GM18508 (cell line): Measurements from ENCODE around the gene CCNB1.
"Not testable (repeated sequence)": the region's sequence is repeated elsewhere in the genome, so short reads cannot be mapped to it uniquely, and the experiment has no call there.

Source experiments
- ATAC-seq: cut with Tn5 transposase; IDR thresholded peaks from one replicate; pipeline ENCODE4 v1.9.1; 2021; ENCODE audit warnings: moderate number of reproducible peaks; ENCODE audit not compliant: insufficient read depth, unreplicated experiment

Gene CCNB1

DNA sequence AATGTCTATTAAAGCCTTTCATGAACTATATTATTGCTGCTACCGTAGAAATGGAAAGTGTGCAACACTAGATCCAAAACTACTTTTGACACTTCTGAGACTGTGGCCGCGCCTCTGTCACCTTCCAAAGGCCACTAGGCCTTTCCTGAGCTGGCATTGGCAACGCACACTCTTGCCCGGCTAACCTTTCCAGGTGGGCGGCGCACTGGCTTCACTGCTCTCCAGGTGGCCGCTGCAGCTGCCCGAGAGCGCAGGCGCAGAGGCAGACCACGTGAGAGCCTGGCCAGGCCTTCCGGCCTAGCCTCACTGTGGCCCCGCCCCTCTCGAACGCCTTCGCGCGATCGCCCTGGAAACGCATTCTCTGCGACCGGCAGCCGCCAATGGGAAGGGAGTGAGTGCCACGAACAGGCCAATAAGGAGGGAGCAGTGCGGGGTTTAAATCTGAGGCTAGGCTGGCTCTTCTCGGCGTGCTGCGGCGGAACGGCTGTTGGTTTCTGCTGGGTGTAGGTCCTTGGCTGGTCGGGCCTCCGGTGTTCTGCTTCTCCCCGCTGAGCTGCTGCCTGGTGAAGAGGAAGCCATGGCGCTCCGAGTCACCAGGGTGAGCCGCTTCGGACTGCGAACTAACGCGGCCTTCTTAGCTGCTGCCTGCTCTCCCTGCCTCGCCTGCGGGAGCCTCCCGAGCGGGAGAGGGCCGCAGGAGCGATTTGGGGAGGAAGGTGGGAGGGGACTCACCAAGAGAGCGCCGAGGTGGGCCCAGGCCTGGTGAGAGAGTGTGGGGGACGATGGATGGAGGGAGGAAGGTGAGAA, at the start of gene CCNB1:
CCNB1 (plus strand) TSS at position 465 of the 807 bp plus-strand sequence; CDS start at position 578, 113 bp downstream.
- ATAC-seq, result peak; percentile 96

DNA sequence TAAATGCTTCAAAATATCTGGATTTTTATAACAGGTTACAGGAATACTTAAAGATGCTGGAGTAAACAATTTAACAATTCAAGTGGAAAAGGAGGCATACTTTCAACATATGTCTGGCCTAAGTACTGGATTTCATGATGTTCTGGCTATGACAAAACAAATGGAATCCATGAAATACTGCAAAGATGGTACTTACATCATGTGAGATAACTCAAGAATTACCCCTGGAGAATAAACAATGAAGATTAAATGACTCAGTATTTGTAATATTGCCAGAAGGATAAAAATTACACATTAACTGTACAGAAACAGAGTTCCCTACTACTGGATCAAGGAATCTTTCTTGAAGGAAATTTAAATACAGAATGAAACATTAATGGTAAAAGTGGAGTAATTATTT, 37.5 kb upstream of the CCNB1 start:
- no peak for ATAC-seq

DNA sequence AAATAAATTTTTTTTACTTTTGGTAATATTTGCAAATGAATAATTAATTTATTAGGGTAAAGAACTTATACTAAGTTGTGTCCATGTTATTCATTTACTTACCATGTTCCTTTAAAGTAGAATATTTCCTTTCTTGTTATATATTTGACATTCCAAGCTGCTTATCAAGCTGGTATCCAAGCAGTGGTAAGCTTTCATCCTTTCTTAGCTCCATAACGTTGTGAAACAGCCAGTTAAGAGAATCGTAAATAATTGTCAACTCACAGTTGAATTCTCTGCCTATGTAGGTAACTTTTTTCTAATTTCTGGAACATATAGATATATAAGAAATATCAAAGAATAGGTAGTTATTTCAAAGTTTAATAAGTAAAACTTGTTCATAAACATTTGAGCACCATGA, 36.7 kb upstream of the CCNB1 start:
- no peak for ATAC-seq

DNA sequence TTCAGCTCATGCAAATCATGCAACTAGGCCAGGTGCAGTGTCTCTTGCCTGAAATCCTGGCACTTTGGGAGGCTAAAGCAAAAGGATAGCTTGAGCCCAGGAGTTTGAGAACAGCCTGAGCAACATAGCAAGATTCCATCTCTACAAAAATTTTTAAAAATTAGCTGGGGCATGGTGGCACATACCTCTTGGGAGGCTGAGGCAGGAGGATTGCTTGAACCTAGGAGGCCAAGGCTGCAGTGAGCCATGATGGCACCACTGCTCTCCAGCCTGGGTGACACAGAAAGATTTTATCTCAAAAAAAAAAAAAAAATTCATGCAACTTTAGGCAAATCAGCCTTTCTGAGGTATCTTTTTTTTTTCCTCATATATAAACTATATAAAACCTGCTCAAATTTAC, 35.6 kb upstream of the CCNB1 start:
- ATAC-seq, result no peak

DNA sequence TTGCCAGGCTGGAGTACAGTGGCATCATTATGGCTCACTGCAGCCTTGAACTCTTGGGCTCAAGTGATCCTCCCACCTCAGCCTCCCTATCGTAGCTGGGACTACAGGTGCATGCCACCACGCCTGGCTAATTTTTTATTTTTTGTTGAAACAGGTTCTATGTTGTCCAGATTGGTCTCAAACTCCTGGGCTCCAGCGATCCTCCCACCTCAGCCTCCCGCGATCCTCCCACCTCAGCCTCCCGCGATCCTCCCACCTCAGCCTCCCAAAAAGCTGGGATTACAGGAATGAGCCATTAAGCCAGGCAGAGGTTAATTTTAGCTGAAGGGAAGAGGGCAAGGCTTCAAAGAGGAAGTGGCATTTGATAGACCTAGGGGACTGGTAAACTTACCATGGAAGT, 32.8 kb upstream of the CCNB1 start:
- ATAC-seq, result no peak

DNA sequence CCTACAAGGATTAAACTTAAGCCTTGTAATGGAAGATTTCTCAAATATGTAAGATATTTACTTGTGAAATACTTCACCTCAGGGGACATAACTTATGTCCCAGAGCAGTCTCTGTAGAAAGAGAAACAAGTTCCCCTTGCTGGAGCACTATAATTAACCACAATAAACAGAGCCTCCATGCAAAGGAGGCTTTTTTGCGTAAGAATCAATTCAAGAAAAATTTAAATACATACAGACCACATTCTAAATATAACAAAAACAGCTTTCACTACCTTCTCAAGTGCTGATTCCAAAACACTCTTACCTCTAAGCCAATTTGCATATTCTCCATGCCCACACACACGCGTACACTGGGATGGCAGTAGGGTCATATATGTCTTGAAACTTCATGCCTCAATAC, 30.7 kb upstream of the CCNB1 start:
- peak; percentile 76 for ATAC-seq

DNA sequence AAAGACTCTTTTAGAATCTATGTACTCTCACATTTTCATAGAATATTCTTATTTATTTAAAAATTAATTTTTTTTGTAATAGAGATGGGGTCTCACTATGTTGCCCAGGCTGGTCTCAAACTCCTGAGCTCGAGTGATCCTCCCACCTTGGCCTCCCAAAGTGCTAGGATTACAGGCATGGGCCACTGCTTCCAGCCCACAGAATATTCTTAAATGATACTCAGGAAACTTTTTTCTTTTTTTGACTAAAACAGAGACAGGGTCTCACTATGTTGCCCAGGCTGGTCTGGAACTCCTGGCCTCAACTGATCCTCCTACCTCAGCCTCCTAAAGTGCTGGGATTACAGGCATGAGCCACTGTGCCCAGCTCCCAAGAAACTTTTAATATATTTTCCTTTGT, 29.7 kb upstream of the CCNB1 start:
- ATAC-seq, result not testable (repeated sequence)

DNA sequence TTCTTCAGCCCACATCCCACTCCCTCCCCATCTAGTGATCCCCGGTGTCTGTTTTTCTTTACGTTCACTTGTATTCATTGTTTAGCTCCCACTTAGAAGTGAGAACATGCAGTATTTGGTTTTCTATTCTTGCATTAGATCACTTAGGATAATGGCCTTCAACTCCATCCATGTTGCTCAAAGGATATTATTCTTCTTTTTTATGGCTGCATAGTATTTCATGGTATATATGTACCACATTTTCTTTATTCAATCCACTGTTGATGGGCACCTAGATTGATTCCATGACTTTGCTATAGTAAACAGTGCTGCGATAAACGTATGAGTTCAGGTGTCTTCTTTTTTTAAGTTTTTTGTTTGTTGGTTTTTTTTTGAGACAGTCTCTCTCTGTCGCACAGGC, 29.1 kb upstream of the CCNB1 start:
- no peak for ATAC-seq

DNA sequence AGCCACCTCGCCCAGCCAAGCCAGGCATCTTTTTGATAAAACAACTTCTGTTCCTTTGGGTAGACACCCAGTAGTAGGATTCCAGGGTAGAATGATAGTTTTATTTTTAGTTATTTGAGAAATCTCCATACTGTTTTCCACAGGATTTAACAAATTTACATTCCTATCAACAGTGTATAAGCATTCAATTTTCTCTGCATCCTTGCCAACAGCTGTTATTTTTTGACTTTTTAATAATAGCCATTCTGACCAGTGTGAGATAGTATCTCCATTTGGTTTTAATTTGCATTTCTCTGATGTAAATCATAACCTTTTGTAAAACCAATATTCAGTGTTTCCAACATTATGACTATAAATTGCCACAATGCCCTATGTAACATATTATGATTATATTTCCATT, 28.2 kb upstream of the CCNB1 start:
- no peak for ATAC-seq

DNA sequence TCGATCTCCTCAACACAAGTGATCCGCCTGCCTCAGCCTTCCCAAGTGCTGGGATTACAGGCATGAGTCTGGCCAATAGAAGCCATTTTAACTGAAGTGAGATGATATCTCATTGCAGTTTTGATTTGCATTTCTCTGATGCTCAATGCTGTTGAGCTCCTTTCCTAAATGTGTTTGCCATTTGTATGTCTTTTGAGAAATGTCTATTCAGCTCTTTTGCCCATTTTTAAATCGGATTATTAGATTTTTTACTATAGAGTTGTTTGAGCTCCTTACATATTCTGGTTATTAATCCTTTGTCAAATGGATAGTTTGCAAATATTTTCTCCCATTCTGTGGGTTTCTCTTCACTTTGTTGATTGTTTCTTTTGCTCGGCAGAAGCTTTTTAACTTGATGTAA, 26.7 kb upstream of the CCNB1 start:
- not testable (repeated sequence) for ATAC-seq

DNA sequence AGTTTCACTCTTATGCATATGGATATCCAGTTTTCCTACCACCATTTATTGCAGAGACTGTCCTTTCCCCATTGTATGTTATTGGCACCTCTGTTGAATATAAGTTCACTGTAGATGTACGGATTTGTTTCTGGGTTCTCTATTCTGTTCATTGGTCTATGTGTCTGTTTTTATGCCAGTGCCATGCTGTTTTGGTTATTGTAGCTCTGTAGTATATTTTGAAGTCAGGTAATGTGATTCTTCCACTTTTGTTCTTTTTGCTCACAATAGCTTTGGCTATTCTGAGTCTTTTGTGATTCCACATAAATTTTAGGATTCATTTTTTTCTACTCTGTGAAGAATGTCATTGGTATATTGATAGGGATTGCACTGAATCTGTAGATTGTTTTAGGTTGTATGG, 26.1 kb upstream of the CCNB1 start:
- ATAC-seq, result no peak

DNA sequence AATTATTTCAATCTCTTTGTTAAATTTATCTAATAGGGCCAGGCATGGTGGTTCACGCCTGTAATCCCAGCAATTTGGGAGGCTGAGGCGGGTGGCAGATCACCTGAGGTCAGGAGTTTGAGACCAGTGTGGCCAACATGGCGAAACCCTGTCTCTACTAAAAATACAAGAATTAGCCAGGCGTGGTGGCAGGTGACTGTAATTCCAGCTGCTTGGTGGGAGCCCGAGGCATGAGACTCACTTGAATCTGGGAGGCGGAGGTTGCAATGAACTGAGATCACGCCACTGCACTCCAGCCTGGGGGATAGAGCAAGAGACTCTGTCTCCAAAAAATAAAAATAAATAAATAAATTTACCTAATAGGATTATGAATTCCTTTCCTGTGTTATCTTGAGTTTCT, 18.4 kb upstream of the CCNB1 start:
- ATAC-seq, result not testable (repeated sequence)

DNA sequence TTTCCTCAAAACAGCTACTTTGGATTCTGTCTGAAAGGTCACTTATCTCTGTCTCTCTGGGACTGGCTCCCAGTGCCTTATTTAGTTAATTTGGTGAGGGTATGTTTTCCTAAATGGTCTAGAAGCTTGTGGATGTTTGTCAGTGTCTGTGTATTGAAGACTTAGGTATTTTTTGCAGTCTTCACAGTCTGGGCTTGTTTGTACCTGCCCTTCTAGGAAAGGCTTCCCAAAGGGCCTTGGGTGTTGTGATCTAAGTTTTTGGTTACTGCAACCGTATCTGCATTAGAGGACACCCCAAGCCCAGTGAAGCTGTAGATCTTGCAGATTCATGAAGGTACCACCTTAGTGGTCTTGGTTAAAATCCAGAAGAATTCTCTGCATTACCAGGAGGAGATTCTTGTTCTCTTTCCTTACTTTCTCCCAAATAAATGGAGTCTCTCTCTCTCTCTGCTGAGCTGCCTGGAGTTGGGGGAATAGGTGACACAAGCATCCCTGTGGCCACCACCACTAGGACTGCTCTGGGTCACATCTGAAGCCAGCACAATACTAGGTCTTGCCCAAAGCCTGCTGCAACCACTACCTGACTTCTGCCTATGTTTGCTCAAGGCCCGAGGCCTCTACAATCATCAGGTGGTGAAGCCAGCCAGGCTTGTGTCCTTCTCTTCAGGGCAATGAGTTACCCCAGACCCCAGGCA, 17.8 kb upstream of the CCNB1 start:
- no peak for ATAC-seq

DNA sequence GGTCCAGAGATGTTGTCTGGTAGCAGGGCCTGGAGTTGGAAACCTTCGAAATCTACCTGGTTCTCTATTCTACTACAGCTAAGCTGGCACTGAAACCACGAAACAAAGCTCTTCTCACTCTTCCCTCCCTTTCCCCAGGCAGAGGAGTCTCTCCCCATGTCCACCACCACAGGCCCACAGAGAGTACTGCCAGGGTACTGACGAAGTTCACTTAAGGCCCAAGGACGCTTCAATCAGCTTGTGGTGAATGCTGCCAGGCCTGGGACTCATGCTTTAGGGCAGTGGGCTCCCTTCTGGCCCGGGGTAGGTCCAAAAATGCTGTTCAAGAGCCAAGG, 17.3 kb upstream of the CCNB1 start:
- ATAC-seq, result no peak

DNA sequence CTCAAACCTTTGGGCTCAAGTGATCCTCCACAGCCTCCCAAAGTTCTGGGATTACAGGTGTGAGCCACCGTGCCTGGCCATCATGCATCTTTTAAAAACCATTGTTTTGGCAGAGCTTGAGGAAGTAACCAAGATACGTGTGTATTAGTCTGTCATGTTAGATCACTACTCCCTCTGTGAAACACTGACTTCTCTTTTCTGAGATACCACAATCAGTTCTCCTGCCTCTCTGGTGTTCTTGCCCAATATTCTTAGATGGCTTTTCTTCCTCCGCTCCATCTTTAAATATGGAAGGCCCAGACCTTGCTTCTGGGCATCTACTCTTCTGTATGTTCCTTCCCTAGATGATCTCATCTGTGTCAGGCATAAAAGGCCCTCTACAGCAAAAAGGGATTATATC, 14.2 kb upstream of the CCNB1 start:
- ATAC-seq, result no peak

DNA sequence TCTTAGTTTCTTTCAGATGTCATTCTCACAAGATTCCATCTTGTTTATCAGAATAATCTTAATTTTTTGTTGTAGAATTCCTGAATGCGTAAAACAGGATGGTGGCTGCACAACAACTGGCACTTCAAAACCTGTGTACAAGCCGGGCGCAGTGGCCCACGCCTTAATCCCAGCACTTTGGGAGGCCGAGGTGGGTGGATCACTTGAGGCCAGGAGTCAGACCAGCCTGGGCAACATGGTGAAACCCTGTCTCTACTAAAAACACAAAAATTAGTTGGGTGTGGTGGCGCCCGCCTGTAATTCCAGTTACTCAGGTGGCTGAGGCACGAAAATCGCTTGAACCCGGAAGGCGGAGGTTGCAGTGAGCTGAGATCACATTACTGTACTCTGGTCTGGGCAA, 10.5 kb upstream of the CCNB1 start:
- ATAC-seq, result no peak

DNA sequence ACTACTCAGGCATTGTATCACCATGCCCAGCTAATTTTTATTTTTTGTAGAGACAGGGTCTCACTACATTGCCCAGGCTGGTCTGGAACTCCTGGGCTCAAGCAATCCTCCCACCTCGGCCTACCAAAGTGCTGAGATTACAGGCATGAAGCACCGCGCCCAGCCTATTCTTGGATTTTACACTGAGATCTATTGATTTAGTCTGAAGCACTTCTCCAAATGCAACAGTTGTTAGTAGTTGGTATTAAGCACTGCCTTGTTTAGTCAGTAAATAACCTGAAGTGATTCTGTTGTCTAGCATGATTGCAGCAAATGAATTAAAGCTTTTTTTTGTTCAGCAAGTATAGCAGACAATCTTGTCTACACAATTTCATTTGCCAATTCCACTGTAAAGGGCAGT, 8.9 kb upstream of the CCNB1 start:
- ATAC-seq, result no peak

DNA sequence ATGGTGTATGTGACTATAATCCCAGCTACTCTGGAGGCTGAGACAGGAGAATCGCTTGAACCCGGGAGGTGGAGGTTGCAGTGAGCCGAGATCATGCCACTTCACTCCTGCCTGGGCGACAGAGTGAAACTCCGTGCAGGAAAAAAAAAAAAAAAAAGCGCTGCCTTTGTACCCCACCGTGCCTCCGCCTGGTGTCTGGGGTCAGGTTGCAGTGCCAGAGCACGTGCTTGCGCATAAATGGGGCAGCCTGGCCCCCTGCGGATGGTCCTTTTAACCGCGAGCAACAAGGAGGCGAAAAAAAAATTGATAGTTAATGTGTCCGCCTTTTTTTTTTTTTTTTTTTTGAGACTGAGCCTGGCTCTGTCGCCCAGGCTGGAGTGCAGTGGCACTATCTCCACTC, 6.3 kb upstream of the CCNB1 start:
- ATAC-seq, result no peak

DNA sequence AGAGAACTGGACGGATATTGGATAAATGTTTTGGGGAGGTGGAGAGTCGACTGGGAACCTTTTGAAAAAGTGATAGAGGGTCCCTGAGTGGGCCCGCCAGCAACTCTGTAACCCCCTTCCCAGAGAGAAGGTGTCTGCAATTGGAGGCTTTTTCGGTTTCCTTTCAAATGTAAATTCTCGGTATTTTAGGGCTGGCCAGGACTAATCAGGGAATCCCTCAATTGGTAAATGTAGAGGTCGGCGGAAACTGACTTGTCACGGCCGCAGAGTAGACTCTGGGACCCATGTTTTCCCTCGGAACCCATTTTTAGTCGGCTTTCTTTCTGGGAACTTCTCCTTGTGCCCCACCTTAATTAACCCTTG, 524 bp downstream of the CCNB1 start:
- ATAC-seq, result no peak

DNA sequence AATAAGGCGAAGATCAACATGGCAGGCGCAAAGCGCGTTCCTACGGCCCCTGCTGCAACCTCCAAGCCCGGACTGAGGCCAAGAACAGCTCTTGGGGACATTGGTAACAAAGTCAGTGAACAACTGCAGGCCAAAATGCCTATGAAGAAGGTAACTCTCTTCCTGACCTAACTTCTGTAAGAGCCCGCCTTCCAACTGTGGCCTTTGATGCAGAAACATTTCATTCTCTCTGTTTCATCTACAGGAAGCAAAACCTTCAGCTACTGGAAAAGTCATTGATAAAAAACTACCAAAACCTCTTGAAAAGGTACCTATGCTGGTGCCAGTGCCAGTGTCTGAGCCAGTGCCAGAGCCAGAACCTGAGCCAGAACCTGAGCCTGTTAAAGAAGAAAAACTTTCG, 979 bp downstream of the CCNB1 start:
- no peak for ATAC-seq

DNA sequence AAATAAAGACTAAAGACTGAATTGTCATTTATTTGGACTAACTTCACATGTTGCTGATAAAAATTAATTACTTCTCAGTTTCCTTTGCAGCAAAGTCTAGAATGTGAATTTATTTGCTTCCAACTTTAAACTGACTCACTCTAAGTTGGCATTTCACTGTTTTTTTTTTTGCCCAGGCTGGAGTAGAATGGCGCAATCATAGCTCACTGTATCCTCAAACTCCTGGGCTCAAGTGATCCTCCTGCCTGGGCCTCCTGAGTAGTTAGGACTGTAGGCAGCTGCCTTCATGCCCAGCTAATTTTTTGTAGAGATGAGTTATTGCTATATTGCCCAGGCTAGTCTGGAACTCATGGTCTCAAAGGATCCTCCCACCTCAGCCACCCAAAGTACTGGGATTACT, 3.5 kb downstream of the CCNB1 start:
- no peak for ATAC-seq

DNA sequence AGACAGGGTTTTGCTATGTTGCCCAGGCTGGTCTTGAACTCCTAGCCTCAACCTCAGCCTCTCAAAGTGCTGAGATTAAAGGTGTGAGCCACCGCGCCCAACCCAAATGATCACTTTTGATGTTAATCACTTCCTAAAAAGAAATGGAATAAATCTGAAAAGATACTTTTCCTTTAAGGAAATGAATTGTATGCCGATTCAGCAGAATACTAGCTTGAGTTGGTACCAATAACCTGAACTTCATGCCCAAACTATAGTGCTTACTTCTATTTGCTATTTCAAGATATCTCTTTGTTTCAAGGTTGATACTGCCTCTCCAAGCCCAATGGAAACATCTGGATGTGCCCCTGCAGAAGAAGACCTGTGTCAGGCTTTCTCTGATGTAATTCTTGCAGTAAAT, 4.0 kb downstream of the CCNB1 start:
- no peak for ATAC-seq
